HCEC 1CT (cell line): ENCODE results near the gene ATRN.

Source experiments
- DNase-seq: peaks from one replicate; pipeline ENCODE4 v3.0.0-alpha.2; 2017

Gene ATRN

GRCh38 chr20:3679749-3680700 lies 209.2 kb downstream of the ATRN start:
- DNase-seq: peak; percentile 28

GRCh38 chr20:3680701-3681351 lies 210.0 kb downstream of the ATRN start:
- no peak for DNase-seq

DNA sequence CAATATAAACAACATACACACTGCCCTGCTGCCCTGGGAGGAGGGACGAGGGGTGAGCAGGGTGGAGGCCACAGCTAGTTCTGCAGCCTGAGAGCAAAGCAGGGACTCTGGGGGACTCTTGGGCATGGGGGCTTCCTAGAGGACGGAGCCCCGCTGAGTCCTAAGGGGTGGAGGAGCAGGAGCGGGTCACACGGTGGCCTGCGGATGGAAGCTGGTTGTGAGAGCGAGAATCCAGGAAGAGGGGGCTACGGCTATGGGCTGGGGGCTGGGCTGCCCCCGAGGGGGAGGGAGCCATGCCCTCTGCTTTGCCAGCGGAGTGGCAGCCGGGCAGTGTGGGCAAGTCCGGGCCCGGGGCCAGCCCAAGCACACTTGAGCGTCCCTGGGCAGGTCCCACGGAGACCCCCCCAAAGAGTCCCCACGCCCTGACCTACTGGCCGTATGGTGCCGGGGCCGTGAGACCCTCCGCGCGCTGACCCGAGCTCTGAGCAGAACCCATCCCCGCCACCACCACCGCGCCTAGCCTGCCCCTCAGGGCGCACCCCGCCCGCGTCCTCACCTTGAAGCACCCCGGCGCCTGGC lies 210.6 kb downstream of the ATRN start:
- DNase-seq: no peak

GRCh38 chr20:3681931-3682781 lies 211.3 kb downstream of the ATRN start, which contains the start of gene ADAM33:
TSS of gene ADAM33 (minus strand) at chr20:3682010. CDS start at chr20:3682004, 6 bp downstream.
- no peak for DNase-seq

DNA sequence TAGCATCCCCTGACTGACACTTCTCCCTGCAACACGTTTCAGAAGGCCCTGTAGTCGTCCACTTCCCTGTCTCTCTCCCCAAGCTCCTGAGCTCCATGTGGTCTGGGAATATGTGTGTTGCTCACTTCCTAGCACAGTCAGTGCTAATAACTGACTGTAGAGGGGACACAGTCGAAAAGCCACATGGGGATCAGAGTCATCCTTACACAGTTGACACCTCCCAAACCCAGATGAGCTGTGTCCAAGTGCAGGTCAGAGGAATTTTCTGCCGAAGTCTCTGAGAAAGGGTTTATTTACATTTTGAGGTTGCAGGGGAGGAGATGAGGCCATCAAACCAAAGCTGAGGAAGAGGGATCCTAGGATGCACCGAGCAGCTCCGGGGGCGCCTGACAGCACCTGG lies 214.5 kb downstream of the ATRN start:
- no peak for DNase-seq

- no peak for DNase-seq
These were observed 215.6 kb downstream of the ATRN start for GRCh38 chr20:3686421-3686820.

- DNase-seq: peak; percentile 87
These were observed 216.1 kb downstream of the ATRN start for GRCh38 chr20:3686867-3687321.

GRCh38 chr20:3687655-3688054 lies 216.8 kb downstream of the ATRN start:
- DNase-seq: peak; percentile 51

GRCh38 chr20:3689978-3690377 lies 219.2 kb downstream of the ATRN start:
- no peak for DNase-seq

GRCh38 chr20:3690413-3690812 lies 219.6 kb downstream of the ATRN start:
- no peak for DNase-seq

- DNase-seq: no peak
These were observed 220.5 kb downstream of the ATRN start for GRCh38 chr20:3691306-3691705.

- no peak for DNase-seq
These were observed 221.1 kb downstream of the ATRN start for GRCh38 chr20:3691897-3692296.

DNA sequence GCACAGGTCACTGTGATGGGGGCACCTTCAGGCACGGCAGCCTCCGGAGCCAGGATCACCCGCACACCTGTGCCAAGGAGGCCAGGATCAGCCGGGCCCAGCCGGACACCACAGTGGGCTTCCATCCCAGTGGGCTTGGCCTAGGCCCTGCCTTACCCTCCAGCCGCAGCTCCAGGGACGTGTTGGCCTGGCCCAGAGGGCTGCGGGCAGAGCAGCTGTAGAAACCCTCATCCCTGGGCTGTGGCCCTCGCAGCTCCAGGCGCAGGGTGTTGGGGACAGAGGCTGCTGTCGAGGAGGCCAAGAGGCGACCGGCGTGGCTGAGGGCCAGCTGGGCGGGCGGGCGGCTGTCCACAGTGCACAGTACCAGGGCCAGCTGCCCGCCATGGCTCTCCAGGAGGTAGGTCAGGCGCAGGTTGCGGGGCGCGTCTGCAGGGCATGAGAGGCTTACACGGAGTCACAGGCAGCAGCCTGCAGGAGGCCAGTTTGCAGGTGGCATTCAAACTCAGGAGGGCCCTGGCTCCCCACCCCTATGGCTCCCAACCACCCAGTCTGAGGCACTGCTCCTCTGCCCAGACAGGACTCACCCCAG lies 222.0 kb downstream of the ATRN start:
- no peak for DNase-seq

DNA sequence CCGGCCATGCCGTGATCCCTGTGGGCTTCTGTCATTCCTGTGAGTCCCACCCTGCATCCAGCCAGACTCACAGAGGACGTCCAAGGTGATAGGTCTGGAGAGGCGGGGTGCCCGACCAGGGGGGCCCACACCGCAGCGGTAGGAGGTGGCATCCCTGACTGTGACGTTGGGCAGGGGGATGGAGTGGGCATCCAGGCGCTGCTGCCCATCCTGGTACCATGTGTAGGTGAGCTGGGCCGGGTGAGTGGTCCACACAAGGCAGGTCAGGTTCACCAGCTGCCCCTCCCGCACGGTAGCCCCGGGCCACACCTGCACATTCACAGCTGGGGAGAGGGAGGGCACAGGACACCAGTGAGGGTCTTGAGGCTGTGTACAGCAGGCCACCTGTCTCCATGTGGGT lies 222.6 kb downstream of the ATRN start:
- no peak for DNase-seq

GRCh38 chr20:3694864-3695263 lies 224.0 kb downstream of the ATRN start:
- DNase-seq: no peak

DNA sequence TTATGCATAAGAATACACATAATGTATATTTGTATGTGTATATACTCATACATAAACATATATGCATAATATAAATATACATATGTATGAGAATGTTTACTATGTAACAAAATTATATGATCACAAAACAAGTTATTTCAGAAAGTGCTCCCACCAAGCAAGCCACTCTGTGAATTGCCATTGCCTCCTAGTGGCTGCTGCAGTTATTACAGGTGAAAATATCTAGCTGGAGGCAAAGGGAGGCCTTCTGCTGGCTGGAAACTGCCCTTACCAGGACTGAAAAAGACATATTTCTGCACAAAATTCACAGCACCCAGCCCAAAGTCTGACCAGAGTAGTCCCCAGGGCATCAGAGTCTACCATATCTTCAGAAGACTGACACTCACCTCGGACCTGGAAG lies 225.4 kb downstream of the ATRN start:
- no peak for DNase-seq

GRCh38 chr20:3696745-3697587 lies 226.1 kb downstream of the ATRN start:
- DNase-seq: no peak

DNA sequence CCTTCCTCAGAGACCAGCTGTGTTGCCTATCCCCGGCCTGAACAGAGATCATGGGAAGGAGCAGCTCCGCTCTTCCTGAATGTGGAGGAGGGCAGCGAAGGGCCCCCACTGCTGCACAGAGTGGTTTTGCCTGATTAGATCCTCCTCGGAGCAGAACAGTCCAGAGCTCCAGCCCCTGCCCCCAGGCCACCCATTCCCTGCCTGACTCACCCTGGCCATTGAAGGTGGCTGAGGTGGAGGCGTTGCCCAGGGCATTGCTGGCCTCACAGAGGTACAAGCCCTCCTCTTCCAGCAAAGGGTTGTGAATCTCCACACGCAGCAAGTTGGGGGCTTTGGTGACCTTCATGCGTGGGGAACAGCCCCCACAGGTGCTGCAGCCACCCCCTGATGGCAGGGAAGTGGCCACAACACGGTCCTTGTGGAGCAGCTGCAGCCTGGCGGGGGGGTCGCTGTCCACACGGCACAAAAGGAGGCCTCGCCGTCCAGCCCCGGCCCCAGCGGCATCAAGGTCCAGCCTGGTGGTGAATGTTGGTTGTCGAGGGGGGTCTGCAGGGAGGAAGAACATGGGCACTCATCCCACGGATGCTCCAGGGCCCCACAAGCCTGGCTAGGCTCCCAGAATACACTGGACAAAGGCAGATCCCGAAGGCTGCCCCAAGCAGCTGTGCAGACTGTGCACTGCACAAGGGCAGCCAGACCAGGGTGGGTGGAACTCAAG lies 226.9 kb downstream of the ATRN start:
- DNase-seq: no peak

- peak; percentile 5 for DNase-seq
These were observed 227.8 kb downstream of the ATRN start for GRCh38 chr20:3698591-3699001.

DNA sequence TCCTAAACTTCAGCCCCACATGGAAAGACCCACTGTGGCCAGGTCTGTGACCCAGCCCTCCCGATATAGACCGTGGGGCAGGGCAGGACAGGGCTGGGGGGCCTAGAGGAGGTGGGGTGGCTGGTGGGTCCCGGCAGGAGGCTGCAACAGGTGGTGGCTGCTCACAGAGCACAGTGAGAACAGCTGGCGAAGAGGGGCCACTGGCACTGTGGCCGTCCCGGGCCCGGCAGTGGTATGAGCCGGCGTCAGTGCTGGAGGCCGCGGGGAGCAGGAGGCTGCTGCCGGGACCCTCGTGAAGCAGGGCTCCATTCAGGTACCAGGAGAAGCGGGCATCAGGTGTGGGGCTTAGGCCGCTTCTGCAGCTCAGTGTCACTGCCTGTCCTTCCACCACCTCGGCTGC lies 228.2 kb downstream of the ATRN start:
- DNase-seq: no peak
